ENCODE data around the gene BCL3.

- TF ChIP-seq EZH2phosphoT487 (IDR thresholded peaks at IDR 0.05; ENCODE audit: insufficient read depth, low read depth) (no peak), EZH2 (IDR thresholded peaks at IDR 0.05; ENCODE audit: insufficient read depth, poor library complexity, severe bottlenecking) (no peak)
Measured at GRCh38 chr19:44785271-44785670, 36.8 kb downstream of the BCL3 start.

Data from GM23248 (cell line).